RKO (cell line): Measurements from ENCODE around the gene BLTP3B.
A peak's percentile ranks its signal among the peaks of the same experiment; 100 is the strongest.
"Not testable (repeated sequence)": the region's sequence is repeated elsewhere in the genome, so short reads cannot be mapped to it uniquely, and the experiment has no call there.

ENCODE experiments used
- DNase-seq: peaks from one replicate; pipeline ENCODE4 v3.0.0-alpha.2; 2016; ENCODE audit warnings: low spot score

The BLTP3B gene

GRCh38 chr12:100142851-100143559 is at the start of gene BLTP3B:
BLTP3B (minus strand) TSS chr12:100142874; CDS start chr12:100142635, 239 bp downstream.
- DNase-seq, result peak; percentile 70

- no peak for DNase-seq
These were observed 47.1 kb upstream of the BLTP3B start for GRCh38 chr12:100189636-100190394.

GRCh38 chr12:100188888-100189635 is 46.4 kb upstream of the BLTP3B start:
- DNase-seq, result not testable (repeated sequence)

DNA sequence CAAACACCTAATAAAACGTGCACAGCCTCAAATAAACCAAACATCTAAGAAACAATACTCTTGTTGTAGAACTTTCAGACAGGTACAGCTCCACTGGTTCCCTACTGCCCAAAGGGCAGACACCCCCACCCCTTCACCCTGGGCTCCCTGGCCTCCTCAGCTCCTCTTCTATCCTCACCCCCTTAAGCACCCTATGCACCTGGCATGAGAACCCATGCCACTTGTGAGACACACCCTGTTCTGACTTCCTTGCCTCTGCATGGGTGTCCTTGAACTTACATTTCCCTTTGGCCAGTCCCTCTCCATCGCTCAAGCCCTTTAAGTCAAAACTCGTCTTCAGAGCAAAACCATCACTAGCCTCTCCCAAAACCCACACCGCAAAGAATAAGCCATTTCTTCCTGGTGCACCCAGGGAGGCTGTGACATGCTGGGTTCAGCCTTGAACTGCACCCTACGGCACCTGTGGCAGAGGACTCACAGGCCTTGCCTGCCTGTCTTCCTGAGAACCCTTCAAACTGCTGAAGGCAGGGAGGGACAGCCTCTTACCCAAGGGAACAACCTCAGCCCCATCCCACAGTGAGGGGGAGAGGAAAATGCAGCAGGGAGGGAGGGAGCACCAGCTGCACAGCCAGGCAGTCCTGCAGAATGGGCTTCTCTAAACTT is 45.3 kb upstream of the BLTP3B start:
- DNase-seq, result no peak

DNA sequence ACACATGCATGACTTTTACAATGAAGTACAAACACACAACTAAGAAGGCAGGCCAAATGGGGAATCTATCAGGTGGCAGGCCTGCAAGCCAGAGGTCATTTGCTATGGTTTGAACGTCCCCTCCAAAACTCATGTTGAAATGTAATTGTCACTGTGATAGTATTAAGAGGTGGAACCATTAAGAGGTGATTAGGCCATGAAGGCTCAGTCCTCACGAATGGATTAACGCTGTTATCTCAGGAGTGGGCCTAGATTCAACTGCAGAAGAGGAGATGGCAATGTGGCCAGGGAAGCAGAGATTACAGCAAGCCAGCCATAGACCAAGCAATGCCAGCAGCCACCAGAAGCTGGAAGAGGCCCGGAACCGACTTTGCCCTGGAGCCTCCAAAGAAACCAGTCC is 44.4 kb upstream of the BLTP3B start:
- no peak for DNase-seq

DNA sequence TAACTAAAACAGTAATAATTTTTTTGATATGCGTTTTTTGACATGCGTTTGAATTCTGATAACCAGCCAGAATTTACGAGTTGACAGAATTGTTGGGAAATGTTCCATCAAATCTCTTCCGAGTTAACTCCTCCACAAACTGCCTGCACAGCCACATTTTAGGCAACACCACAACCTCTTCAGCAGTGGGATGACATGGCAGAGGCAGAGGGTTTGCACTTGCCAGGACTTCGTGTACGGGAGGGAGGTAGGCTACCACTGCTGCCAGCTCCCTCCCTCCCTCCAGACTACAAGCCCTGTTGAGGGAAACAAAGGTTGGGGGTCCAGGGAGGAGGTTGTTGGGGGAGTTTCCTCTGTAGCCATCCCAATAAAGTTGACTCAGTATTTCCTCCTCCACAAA is 43.4 kb upstream of the BLTP3B start:
- DNase-seq, result no peak

GRCh38 chr12:100185361-100185894 is 42.8 kb upstream of the BLTP3B start:
- no peak for DNase-seq

DNA sequence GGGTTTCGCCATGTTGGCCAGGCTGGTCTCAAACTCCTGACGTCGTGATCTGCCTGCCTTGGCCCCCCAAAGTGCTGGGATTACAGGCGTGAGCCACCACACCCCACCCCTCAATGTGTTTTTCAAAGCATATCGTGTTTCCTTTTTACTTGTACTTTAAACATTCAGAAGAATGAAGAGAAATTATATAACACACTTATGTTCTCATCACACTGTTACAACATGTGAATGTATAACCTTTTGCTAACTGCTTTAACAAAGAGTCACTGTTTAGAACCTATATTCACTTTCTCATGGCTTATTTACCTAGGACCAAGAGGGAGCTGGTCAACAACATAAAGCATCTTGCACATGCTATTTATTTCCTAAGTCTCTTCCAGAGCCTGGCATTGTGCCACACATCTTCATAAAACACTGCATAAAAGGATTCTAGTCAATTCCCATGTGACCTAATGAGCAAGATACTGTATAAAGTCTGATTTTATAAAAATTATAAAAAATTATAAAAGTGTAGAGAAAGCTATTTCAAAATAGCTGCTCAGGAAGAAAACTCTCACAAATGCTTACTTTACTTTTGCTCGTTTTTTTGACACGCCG is 42.0 kb upstream of the BLTP3B start:
- DNase-seq, result no peak

GRCh38 chr12:100179252-100179651 is 36.6 kb upstream of the BLTP3B start:
- no peak for DNase-seq

DNA sequence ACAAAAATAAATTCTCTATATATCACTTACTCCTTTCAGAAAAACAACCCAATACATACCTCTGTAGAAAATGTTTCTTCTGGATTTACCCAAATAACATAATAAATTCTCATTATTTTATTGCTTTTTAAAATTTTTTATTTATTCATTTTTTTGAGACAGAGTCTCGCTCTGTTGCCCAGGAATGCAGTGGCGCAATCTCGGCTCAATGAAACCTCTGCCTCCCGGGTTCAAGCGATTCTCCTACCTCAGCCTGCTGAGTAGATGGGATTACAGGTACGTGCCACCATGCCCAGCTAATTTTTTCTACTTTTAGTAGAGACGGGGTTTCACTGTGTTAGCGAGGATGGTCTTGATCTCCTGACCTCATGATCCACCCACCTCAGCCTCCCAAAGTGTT is 33.8 kb upstream of the BLTP3B start:
- not testable (repeated sequence) for DNase-seq

- no peak for DNase-seq
These were observed 31.8 kb upstream of the BLTP3B start for GRCh38 chr12:100174495-100174894.

GRCh38 chr12:100173111-100173510 is 30.4 kb upstream of the BLTP3B start:
- no peak for DNase-seq

- DNase-seq, result no peak
These were observed 28.6 kb upstream of the BLTP3B start for GRCh38 chr12:100171248-100171647.

DNA sequence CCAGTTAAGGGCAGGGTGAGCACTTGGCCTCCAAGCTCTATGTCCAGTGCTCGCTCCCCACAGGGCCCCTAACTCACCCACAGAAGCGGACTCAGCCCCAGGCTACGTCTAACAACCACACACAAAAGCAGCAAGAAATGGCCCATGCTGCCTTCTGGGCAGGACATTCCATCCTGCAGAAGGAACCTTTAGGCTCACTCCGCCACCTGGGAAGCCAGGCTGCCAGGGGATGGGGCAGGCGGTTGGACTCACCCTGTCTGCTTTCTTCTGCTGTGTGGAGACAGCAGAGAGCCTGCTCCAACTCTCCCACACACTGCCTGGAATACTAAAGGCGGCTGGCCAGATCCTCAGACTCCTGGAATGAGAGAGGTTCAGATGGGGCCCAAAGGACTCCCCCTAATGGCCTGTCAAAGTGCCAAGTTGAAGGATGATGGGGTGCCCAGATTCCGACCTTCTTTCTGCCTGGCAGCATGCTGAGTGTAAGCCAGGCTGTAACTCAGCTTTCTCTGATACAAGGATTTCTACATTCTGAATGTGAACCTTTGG is 27.7 kb upstream of the BLTP3B start:
- no peak for DNase-seq

- DNase-seq, result no peak
These were observed 26.7 kb upstream of the BLTP3B start for GRCh38 chr12:100169345-100169744.

DNA sequence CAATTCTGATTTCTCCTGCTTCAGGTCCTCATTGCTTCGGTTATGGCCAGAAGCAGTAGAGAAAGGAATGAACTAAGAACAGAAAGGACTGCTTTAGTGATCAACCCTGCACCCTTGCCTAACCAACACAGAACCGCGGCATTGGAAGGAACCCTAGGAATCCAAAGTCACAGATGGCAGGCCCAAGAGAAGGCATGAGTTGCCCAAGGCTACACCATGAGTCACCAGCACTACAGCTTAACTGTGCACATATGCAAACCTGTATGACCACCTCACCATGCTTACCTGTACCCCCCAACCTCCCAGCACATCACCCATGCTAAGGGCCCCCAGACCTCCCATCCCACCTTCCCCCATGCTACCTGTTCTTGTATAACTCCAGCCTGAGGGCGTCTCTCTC is 25.9 kb upstream of the BLTP3B start:
- no peak for DNase-seq

GRCh38 chr12:100166232-100166631 is 23.6 kb upstream of the BLTP3B start:
- no peak for DNase-seq

DNA sequence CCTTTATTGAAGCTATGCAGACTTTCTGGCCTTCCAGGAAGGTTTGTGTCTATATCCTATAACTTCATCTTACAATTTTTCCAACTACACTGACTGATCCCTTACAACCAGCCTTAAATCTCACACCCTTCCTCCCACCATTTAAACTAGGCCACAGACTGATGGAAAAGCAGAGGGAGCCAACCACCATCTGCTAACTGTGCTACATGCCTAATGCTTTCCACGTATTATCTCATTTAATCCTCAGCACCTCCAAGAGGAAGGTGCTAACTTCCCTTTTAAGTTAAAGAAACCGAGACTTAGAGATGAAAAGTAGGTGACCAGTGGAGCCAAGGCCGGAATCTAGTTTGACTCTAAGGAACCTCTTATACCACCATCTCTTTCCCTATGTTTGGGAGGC is 22.7 kb upstream of the BLTP3B start:
- DNase-seq, result no peak

GRCh38 chr12:100164153-100164704 is 21.6 kb upstream of the BLTP3B start:
- DNase-seq, result no peak

- DNase-seq, result peak; percentile 84
These were observed 20.9 kb upstream of the BLTP3B start for GRCh38 chr12:100163416-100164152.
